ENCODE data around the gene OLIG2.

OLIG2 gene

DNA sequence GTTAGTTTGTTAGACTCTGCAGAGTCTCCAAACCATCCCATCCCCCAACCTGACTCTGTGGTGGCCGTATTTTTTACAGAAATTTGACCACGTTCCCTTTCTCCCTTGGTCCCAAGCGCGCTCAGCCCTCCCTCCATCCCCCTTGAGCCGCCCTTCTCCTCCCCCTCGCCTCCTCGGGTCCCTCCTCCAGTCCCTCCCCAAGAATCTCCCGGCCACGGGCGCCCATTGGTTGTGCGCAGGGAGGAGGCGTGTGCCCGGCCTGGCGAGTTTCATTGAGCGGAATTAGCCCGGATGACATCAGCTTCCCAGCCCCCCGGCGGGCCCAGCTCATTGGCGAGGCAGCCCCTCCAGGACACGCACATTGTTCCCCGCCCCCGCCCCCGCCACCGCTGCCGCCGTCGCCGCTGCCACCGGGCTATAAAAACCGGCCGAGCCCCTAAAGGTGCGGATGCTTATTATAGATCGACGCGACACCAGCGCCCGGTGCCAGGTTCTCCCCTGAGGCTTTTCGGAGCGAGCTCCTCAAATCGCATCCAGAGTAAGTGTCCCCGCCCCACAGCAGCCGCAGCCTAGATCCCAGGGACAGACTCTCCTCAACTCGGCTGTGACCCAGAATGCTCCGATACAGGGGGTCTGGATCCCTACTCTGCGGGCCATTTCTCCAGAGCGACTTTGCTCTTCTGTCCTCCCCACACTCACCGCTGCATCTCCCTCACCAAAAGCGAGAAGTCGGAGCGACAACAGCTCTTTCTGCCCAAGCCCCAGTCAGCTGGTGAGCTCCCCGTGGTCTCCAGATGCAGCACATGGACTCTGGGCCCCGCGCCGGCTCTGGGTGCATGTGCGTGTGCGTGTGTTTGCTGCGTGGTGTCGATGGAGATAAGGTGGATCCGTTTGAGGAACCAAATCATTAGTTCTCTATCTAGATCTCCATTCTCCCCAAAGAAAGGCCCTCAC is at the start of gene OLIG2:
OLIG2 (plus strand) TSS at position 447 of the 954 bp plus-strand sequence. CDS start 928 bp downstream, outside the sequence.
- DNase-seq (ENCODE audit: low read depth, low spot score), result no peak

DNA sequence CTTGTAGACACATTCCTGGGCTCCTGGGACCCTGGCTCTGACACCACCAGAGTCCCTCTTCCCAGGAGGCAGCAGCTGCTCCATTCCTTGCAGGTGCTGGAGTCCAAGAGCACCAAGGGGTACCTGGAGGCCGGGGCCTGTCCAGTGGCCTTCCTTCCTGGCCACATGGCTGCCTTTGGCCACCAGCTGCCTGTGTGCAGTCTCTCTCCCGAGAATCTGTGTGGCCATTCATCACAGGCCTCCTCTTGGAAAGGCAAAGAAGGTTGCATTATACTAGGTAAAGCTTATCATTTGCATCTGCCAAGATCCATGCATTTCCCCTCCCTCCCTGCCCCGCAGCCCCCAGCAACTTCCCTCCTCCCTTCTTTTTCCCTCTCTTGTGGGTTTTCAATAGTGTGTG is 48.9 kb upstream of the OLIG2 start:
- no peak for DNase-seq (ENCODE audit: low read depth, low spot score)

DNA sequence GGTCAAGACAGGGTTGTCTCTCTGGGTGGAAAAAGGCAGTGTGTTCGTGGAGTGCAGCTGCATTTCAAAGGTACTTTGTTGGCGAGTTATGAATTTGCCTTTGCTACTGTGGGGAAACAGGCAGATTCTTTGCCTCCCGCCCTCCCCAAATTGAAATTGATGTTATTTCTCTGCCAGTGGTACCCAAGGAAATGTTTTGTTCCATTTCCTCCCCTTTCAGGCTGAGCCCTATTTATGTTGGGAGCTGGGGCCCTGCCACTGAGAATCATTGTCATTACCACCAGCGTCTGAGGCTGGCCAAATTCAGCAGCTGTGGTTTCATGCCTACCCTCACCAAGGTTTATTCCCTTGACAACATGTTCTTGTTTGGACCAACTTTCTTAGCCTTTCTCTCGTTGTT is 48.5 kb upstream of the OLIG2 start:
- no peak for DNase-seq (ENCODE audit: low read depth, low spot score)

DNA sequence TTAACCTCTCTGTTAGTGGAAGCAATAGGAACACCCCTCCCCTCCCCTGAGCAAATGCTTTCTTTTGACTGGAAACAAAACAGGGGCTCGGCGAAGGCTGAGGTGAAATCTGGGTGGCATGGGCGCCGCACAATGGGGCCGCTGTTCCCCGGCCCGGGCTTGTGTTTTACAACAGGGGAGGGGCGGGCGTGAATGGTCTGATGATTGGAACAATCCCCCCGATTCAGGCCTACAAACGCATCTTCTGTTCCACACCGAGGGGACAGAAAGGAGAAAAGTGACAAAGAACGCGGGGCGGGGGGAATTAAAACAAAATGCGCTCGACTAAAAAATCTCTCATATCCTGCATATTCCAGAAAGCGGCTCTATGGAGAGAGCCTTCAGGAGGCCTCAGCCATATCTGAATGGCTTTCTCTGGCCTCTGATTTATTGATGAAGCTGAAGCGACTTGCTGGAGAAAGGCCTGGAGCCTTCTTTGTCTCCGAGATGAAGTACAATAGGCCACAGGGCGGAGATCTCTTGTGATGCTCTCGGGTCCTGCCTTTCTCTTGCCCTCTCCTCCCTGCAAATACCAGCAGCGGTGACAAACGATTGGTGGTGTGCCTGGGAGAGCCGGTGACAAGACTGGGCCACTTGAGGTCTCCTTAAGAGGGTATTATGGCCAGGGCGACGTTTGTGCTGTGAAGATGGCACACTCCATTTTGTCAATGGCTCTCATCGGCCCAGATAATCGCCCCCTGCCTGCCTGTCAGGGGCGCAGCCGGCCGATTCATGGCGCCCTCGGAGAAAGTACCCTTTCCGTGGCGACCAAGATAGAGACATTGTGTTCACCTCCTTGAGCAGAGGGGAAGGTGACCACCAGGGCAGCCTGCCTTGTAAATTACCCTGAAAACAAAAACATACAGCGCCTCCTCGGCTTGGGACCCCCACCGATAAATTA is 47.1 kb upstream of the OLIG2 start:
- no peak for DNase-seq (ENCODE audit: low read depth, low spot score)

DNA sequence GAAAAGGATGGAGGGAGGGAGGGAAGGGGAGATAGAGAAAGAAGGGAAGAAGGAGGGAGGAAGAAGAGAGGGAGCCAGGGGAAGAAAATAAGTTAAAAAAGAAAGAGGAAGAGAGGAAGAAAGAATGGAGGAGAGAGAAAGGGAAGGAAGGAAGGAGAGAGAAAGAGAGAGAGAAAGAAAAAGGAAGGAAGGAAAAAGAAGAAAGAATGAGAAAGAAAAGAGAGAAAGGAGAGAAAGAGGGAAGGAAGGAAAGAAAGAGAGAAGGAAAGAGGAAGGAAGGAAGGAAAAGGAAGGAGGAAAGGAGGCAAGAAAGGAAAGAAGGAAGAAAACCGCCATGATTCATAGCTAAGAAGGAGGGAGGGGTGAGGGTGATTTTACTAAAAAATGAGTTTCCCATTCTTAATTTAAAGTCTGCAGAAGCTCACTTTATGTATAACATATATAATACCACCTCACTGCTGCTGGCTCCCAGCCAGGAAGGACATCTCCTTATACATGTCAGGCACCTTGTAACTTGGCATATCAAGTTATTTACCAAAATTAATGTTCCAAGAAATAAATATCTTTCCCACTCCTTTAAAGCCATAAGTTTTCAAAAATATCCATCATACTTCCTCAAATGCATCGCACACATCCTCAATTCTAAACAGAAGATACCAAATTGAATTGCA is 46.0 kb upstream of the OLIG2 start:
- DNase-seq (ENCODE audit: low read depth, low spot score), result no peak

DNA sequence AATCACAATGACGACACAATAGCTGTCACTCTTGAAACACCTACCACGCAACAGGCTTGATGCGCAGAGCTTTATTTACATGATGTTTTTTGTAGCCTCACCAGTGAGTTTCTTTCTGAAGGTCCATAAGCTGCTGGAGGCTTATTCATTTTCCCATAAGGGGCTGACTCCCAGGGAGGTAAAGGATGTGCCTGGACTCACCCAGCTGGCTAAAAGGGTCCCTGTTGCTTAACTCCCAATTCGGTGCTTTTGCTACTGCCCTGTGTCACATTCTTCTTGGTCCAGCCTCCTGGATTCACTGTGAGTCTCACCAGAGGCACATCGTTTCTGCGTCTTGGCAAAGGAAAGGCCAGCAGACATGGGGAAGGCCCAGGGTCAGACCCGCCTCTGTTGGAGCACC is 44.6 kb upstream of the OLIG2 start:
- DNase-seq (ENCODE audit: low read depth, low spot score), result no peak

DNA sequence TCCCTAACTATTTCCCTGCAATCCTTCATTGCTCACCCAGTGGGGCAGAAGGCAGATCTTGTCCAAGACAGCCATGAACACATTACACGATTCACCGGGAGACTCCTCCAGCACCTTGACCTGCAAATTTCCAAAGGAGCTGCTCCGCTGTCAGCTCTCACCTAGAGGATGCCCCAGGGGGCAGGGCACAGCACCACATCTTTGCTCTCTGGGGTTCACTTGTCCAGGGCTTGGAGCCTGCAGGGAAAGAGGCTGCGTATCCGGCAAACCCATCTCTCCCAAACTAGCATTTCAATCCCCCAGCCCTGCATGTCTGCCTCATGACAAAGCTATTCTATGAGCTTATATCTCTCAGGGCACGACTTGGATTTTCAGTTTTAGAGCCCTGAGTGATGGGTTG is 35.1 kb upstream of the OLIG2 start:
- DNase-seq (ENCODE audit: low read depth, low spot score), result no peak

DNA sequence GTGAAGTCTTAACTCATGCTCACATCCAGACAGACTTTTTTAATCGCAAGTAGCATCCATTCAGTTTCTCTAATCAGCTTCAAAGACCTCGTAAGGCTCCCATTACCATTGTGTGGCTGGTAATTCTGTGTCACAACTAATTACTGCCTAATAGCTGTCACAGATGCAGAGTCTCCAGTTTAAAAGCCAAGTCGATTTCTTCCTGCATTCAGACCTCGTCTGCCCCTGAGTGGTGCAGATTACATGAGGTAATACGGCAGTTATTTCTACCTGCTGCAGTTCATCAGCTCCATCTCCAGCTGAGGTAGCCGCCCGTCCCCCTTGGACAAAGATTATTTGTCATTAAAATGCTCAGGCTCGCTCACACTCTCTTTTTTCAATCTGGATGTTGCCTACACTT is 34.4 kb upstream of the OLIG2 start:
- DNase-seq (ENCODE audit: low read depth, low spot score), result no peak

DNA sequence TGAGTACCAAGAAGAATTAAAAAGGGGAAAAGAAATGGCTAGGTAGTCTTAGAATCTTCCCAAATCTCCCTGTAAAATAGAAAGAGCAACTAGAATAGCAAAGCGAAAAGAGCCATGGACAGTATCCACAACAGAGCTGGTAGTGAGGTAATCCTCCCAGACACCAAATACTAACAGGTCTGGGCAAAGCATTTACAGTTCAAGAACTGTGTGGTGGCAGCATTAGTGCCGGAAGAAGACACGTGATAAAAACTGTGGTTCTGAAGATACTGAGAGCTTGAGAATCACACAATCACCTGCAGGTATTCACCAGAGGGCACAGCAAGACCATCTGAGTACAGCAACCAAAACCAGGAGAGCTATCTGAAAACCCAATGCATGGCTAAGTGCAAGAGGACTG is 31.8 kb upstream of the OLIG2 start:
- no peak for DNase-seq (ENCODE audit: low read depth, low spot score)

DNA sequence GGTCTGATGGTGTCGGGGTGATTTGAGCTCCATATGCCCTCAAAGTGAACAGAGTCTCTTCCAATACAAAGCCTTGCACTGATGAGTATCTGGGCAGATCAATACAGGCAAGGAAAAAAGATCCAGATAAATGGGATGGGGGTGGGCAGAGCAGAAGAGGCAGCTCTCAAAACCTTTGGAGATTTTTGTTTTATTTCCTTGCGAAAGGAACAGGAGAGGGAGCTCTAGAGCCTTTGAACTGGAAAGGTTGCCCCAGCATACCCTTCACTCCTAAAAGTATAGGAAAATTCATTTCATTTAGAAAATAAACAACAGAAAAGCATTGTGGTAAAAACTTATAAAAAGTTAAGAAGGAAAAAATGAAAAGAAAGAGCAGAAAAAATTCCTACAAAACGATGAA is 31.4 kb upstream of the OLIG2 start:
- no peak for DNase-seq (ENCODE audit: low read depth, low spot score)

DNA sequence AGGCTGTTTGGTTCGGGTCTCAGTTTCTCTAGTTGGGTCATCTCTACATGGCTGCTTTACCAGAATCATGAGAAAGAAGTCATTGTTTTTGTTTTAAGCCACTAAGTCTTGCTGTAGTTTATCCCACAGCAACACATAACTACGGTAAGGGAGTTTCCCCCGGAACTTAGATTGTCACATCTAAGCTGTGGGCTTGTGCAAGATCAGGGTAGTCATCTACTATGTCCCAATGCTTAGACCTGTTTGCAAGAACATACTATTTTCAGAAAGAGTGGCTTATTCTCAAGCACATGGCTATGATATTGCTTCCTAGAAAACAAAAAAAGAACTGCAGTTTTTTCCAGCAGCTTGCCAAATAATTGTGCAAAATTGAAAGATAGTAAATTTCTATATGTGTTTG is 18.0 kb upstream of the OLIG2 start:
- DNase-seq (ENCODE audit: low read depth, low spot score), result no peak

DNA sequence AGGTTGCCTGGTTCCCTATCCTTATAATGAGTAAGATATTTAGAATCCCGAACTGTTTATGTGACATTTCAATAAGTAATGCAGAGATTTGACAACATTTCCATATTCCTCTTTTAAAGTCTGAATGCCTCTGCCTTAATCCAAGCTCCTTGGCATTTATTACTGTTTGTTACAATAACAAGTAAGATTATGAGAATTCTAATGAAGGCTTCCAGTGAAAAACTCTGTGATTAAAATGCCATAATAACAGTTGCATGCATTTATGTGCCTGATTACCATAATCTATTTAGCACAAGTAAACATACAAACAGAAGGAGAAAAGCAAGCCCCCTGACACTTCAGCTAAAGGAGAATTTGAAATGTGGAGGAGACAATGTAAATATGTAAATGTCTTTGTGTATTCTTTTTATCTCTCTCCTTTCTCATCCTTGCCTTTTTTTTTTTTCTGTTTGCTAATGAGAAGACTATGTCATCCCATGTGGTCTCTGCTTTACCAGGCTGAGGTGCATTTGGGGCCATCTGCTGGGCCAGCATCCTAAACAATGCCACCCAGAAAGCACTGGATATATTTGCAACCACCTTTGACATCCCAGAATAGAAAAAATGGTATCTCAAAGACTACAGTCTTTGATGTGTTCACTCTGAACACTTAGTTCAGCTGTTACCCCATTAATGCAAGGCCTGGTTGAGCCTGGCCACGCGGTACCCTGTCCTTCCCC is 17.2 kb upstream of the OLIG2 start:
- DNase-seq (ENCODE audit: low read depth, low spot score), result no peak

DNA sequence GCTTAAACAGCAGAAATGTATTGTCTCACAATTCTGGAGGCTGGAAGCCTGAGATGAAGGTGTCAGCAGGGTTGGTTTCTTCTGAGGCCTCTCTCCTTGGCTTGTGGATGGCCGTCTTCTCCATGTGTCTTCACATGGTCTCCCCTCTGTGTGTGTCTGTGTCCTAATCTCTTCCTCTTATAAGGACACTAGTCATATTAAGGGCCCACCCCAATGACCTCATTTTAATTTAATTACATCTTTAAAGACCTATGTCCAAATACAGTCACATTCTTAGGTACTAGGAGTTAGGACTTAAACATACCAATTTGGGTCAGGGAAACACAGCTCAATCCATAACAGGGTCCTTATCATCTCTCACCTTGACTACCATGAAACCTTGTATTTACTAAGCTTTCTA is 14.8 kb upstream of the OLIG2 start:
- no peak for DNase-seq (ENCODE audit: low read depth, low spot score)

DNA sequence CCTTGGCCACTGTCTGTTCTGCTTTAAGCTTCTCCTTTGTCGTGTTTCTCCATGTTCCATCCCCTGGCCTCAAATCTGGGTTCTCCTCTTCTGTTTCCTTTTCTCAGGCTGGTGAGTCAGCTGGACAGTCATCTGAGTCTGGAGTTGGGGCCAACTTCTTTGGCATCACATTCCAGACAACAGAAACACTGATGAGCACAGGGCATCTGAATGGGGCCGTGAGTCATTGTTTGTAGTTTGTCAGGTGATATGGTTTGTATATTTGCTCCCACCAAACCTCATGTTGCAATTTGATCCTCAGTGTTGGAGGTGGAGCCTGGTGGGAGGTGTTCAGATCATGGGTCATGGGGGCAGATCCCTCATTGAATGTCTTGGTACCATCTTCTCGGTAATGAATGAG is 14.3 kb upstream of the OLIG2 start:
- DNase-seq (ENCODE audit: low read depth, low spot score), result no peak

DNA sequence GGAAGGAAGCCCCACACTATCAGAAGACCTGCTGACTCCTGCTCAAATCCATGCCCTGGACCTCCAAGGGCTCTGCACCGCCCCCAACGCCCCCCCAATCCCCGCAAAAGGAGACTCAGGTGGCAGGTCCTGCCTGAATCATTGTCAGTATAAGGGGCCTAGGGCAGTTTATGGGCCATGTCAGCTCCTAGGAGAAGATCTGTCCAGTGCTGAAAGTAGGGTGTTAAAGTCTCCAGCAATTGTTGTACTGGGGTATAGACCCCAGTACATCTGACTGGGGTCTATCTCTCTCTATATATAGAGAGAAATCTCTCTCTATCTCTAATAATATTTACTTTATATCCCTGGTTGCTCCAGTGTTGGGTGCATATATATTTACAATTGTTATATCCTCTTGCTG is 12.1 kb upstream of the OLIG2 start:
- DNase-seq (ENCODE audit: low read depth, low spot score), result no peak

DNA sequence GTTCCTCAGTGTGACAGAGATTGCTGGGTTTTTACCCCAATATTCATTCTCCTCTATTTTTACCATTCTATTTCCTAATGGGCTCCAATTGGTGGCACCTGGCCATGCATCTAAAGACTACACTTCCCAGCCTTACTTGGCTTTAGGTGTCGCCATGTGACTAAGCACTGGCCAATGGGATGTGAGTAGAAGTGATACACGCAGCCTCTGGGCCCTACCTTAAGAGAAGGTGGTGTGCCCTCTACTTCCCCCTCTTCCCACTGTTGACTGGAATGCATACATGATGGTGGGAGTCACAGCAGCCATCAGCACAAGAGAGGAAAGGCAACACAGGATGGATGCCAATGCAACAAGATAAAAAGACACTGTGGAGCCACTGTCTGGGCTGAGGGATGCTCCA is 11.4 kb upstream of the OLIG2 start:
- no peak for DNase-seq (ENCODE audit: low read depth, low spot score)

DNA sequence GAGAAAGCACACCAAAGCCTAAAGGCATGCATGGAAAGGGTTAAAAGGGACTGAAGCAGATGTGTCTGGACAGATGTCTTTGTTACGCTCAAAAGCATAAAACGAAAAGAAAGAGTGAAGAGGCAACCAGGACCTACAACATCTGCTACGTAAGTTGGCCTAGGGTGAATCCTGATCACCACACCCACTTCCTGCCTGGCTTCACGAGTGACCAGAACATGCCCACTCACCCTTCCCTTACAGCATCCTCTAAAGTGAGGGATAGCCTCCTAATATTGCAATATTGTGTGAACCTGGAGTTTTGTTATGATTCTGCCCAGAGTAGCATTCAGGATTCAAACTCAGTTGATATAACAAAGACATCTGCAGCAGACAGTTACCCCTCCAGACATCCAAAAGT is 10.6 kb upstream of the OLIG2 start:
- DNase-seq (ENCODE audit: low read depth, low spot score), result no peak

DNA sequence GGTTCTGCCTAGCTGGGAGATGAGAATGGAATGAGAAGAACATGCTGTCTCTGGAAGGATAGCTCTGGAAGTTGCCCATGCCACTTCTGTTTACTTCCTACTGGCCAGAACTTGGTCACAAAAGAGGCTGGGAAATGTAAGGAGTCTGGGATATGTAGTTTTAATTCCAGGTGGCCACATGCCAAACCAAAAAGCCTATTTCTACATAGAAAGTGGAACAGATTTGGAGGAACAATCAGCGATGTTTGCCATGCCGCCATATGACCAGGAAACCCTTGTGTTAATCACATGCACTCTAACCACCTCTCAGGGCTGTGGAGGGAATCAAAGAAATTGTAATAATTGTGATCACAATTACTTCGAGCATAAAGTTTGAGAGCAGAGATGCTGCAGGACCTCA is 10.0 kb upstream of the OLIG2 start:
- DNase-seq (ENCODE audit: low read depth, low spot score), result no peak

DNA sequence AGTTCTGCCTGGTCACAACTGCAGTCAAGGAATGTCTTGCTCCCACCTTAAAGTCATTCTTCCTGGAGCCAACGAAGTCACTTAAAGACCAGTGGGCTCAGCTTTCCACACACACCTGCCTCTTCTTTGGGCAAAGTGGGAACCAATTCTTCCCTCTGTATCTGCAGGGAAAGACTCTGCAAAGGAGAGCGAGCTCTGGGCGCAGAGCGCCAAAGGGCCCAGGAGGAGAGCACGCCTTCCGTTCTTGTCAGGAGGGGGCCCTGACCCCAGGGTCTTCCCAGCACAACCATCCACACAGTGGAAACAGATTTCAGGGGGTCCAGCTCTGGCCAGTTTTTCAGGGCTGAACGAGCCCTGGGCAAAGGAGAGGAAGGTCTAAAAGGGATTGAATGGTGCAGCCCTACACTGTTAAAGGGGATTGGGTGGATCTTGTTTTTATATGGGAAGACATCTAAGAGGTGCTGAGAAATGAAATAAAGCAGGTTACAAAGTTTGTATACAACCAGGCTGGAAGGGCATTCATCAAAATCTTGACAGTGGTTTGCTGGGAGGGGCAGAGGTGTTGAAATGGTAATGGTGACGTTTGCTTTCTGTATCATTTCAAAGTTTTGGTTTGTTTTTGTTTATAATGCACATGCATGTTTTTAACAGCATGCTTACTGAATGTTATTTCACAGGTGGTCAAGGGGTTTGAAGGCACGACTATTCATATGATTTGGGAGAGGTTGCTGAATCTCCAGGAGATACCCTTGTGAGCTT is 6.8 kb upstream of the OLIG2 start:
- no peak for DNase-seq (ENCODE audit: low read depth, low spot score)

DNA sequence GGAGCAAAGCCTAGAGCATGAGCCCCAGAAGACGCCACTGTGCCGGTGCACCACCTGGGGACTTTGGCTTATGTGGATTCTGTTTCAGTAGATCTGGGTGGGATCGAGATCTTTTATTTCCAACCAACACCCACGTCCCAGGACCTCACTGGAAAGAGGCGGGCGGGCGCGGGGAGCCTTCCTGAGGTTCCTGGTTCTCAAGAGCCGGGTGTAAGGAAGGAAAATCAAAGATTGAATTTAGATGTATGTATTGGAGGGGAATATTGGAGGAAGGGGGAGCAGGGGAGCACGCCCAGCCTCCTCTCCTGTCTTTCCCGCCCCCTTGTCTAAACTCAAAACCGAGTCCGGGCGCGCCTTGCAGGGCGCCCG is 6.2 kb upstream of the OLIG2 start:
- DNase-seq (ENCODE audit: low read depth, low spot score), result no peak
